GM18873 (cell line): ENCODE data around the gene AQP12B.

Experiments used
- ATAC-seq: cut with Tn5 transposase; IDR thresholded peaks from one replicate; pipeline ENCODE4 v1.9.1; 2021; ENCODE audit warnings: mild to moderate bottlenecking, moderate library complexity, moderate number of reproducible peaks; ENCODE audit not compliant: unreplicated experiment, low FRiP score

Gene AQP12B

DNA sequence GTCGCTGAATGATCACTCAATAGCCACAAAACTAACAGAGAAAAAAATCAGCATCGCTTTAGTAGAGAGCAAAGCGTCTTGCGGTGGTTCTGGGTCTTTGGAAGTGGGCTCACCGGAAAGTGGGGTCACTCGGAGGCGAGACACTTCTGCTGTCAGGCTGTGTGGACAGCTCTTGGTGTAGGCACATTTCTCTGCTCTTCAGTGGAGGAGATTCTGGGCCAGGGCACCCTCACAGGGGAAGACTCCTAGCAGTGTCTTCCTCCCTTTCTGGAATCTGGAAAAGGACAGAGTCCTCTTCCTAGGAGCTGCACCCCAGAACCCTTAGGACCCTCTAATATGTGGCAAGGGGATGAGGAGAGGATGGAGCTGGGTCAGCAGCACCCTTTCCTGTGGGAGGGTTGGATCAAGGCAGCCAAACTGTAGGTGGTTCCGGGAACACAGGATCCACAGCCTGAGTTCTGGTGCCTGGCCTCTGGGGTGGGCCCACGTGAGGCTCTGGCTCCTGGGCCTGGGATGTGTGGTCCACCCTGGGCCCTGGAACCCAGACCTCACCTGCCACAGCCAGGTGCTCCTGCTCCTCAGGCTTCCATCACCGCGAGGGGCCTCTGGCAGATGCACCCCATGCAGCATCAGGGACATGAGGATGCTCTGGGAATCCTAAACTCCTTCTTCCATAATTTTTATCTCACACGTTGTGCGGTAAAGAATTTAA lies 32.3 kb downstream of the AQP12B start:
- no peak for ATAC-seq

DNA sequence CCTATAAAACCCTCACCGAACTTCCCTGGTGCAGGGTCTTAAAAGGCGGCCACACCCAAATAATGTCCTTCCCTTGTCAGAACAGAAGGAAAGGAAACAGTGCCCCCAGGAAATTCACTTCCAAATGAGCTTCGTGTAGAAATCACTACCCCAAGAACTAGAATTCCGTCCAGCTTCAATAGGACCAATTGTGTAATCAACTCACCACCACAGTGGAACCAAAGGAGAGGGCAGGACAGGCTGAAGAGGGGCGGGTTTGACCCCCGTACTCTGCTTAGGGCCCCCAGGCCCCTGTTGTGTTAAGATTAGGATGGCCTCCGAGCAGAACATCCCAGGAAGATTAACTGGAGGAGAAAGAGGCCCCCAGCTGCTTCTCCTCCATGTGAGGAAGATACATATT lies 33.4 kb downstream of the AQP12B start:
- ATAC-seq, result no peak

DNA sequence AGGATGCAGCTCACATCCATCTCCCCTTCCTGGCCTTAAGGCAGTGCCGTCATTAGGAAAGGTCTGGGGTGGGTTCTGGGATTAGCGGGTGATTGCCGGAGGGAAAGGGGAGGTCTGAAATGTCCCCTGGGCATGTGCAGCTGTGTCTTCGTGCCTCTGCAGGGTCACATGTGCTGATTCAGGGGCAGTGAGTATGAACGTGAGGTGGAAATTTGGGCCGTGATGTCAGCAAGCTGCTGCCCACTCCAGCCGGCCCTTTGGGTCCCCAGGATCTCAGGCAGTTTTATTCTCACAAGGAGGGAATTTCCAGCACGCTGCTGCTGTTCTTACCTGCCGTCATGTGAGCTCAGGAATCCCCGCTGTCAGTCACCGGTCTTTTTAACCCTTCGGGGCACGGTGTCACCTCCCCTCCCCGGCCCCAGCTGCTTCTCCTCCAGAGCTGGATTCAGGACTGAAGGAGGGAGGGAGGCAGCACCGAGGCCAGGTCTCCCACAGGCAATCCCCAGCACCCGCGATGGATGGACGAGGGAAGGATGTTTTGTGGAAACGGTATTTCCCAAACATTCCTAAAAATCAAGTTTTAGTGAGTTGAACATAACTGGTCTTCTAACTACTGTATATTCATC lies 33.9 kb downstream of the AQP12B start:
- no peak for ATAC-seq

DNA sequence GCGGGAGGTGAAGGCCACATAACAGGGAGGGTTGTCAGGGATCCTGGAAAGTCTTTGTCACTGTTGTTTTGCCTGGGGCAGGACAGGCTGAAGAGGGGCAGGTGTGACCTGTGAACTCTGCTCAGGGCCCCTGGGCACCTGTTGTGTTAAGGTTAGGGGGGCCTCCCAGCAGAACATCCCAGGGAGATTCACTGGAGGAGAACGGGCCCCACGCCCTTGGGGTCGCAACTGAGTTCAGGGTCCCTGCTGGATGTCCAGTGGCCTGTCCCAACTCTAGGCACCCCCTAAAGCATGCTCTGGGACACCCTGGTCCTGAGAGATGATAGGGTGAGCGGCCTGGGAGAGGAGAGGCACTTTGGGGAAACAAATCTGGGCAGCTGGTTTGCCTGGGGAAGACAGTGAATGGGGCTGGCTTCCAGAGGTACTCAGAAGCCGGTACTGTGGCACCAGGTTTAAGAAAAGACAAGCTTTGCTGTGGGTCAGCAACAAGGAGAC lies 34.5 kb downstream of the AQP12B start:
- no peak for ATAC-seq

DNA sequence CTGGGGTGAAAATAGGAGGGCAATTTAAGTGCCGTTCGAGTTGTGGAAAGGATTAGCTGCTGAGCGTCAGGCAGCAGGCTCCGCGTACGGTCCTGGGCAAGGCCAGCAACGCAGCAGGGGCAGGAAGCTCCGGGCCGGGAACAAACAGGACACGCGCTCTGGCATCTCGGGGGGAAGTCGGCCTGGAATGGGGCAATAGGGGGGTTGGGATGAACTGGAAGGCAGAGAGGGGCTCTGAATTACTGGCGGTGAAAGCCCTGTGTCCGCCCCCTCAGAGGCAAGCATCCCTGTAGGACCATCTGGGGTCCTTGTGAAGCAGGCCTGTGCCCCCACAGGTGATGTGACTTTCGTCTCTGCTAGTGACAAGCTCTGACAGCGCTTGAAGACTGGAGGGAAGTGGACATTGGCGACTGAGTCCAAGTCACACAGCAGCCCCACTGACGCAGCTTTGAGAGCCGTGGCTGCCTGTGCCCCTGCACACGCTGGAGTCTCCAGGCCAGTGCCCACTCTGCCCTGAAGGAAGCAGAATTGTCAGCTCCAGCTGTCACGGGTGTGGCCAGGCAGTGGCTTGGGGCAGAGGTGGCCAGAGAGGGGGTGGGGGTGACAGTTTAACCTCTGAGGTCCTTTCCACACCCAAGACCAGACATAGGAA lies 35.1 kb downstream of the AQP12B start:
- no peak for ATAC-seq

DNA sequence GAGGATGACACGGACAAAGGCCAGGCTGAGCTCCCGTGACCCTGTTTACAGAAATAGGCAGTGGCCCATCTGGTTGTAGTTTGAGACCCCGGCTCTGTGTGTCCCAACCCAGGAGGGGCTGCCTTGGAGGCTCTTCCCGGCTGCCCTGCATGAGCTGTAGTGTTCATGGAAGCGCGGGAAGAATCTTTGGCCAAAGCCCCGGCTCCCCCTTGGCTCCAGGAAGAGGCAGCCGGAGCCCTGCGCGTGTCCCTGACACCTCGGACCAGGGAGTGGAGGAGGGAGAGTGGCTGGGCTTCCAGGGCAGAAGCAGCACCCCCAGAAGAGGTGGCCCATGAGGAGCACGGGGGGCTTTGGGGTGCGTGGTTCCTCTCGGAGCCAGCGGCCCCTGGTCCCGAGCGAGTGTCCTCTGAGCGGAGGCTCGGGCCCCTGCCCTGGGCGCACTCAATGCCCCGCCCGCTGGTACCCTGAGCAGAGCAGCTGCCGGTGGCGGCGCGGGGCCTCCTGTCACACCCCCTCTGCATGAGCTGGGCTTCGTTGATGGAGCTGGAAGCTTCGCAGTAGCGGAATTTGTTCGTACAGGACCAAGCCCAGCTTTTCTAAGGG lies 35.7 kb downstream of the AQP12B start:
- no peak for ATAC-seq

DNA sequence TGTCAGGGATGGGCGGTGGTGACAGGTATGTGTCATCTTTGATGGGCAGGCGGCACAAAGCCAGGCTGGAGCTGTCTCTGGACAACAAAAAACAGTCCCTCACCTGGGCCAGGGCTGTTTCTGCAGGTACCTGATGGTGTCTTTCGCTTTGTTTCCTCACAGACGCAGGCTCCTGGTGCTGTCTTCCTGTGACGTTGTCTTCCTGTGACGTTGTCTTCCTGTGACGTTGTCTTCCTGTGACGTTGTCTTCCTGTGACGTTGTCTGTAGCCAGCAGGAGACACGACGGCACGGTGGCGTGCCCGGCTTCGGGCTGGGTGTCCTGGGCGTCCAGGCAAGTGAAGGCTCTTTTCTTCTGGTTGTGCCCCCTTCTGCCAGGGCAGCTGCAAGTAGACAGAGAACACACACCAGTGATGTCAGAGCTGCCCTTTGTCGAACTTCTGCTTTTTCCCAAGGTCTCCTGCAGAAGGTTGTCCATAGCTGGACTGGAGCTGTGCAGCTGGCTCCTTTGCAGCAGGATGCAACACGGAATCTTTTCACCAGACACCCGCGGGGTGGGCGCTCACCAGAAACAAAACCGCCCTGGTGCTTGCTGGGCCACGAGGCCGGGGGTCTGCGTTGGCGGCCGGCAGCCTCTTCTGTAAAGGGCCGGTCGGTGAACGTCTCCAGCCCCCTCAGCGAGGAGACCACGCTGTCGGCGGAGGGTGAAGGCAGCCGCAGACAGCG lies 36.3 kb downstream of the AQP12B start:
- no peak for ATAC-seq

DNA sequence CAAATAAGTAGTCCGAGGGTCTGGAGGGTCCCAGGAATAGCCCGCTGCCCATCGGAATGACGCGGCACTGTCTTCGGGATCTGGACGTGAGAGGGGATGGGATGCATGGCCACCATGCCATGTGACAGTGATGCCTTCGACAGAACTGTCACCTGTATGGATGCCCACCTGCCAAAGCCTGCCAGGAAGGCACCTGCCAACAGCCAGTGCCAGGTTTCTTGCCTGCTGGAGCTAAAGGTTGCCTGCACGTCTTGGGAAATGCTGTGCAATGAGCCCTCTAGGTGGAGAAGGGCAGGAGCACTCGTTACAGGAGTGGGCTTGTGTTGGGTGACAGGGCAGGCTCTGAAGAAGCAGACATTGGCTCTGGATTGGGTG lies 36.9 kb downstream of the AQP12B start:
- ATAC-seq, result no peak

DNA sequence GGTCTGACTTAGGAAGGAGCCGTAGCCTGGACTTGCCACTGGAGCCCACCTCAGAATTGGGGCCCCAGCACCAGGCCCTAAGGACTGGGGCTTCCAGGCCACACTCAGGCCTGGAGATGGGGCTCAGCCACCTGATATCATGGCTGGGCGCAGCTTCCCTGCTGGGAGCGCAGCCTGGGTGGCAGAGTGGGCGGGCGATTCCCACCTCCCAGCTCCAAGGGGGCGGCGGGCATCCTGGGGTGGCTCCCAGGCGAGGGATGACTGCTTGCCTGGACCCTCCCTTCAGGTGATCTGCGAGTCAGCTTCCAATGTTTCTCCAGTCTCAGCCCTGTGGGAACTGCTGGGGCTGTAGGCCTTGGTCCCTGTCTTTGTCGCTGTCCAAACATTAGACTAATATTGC lies 37.3 kb downstream of the AQP12B start:
- ATAC-seq, result no peak

DNA sequence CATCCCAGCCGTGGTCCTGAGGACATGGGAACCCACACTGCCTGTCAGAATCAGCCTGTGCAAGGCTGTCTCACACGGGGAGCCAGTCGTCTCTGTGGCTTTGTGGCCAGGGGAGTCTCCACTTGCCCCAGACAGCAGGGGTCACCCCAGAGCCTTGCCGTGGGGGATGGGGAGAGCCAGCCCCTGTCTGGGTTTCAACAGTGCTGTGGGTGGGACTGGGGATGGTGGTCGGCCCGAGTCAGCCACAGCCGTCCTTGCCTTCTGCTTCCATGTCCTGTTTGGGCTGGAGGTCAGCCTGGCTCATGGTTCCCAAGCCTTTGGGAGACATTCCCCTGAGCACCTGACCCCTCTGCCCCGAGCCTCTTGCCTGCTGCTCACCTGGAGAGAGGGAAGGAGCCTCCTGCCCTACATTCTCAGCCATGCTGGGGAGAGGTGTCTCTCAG lies 37.8 kb downstream of the AQP12B start:
- ATAC-seq, result no peak

DNA sequence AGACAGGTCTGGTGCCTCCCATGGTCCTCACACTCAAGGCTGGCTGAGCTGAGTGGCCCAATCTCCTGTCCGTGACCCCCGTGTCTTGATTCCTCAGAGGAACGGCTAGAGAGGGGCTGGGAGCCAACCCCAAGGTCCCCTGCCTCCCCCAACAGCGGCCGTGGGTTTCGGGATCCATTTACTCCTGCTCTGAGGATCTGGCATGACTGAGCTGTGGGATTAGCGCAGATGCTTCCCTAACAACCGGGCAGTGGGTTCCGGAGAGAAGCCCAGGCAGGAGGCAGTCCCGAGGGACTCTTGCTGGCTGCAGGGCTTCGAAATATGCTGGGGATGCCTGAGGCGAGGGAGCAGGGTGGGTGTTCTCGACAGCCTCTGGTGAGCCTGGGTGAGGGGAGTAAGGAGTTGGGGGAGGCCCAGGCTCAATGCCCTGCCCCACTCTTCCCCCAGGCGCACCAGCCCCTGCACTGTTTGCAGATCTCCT lies 38.5 kb downstream of the AQP12B start:
- no peak for ATAC-seq

DNA sequence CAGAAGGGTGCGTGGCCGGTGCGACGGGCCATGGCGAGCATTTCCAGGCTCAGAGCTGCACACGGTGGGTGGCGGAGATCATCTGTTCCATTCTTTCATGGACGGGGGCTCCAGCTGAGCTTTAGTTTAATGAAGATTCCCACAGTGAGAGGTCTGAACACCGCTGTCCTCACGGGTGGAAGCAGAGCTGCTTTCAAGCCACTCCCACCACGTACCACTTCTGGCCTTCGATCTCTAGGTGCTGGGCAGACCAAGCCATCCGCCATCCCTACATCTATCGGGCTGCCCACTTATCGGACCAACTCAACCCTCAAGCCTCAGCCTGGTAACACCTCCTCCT lies 38.9 kb downstream of the AQP12B start:
- ATAC-seq, result no peak

DNA sequence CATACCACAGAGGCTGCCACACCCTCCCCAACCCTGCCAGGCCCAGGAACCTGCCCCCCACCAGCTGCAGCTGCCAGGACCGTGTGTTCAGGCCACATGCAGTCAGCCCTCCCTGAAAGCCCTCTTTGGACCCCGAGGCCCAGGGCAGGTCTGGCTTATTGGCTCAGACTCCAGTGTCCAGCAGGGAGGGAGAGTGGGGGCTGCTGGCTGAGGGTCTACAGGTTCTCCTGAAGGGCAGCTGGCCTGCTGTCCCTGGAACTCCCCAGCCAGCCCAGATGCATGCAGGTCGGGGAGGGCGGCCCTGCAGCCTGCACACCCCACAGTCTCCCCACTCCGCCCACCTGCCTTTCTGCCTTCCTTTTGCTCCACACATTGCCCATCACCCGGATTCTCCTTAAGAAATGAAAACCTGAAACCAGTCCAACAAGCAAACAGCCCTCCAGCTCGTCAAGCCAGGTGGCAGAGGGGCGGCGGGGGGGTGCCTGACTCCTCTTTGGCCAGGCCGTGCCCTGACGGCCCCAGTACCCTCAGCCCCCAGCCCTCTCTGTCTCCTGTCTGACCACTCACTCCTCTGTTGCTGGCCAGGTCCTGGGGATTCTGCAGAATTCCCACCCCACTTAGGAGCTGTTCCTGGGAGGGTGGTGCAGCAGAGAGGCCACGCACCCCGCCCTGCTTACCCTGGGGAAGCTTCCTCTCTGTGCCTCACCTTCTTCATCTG lies 39.4 kb downstream of the AQP12B start:
- ATAC-seq, result no peak

DNA sequence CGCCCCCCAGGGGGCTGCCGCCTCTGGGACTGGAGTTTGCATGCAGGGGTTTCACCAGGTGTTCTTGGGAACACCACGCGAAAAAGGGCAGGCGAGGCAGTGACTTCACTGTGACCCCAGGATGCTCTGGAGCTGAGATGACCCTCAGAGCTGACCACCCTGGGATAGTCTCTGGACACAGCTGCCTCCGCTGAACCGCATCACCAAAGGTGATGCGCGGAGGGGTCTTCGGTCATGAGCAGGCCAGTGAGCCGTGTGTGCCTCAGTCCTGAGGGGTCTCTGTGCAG lies 39.9 kb downstream of the AQP12B start:
- ATAC-seq, result no peak

DNA sequence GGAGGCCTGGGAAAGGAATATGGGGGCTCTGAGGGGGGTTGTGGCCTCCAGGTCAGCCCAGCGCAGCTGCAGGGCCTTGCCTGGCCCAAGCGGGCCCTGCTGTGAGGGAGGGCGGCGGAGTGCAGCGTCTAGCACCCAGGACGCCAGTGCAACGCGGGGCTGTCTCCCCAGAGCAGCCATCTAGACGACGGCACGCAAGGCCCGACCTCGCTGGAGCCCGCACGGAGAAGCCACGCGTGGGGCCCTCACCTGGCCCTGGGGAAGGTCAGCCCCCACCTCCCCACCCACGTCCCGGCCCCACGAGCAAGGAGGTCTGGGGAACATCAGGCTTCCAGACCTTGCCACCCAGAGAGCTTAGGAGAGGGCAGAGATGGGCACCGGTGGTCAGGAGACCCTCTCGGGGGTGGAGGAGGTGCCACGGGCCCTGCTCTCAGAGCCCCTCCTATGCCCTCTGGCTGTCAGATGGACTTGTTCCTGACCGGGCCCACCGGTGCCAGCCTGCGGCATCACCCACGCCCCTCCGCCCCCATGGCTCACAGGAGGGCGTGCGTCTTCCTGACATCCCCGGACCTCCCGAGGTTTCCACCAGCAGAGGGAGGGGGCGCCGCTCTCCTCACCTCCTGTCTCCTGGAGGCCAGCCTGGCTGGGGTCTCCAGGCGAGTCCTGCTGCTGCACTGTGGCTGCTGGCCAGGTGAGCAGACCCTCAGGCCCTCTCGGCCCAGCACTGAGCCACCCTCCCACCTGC lies 40.5 kb downstream of the AQP12B start:
- no peak for ATAC-seq

DNA sequence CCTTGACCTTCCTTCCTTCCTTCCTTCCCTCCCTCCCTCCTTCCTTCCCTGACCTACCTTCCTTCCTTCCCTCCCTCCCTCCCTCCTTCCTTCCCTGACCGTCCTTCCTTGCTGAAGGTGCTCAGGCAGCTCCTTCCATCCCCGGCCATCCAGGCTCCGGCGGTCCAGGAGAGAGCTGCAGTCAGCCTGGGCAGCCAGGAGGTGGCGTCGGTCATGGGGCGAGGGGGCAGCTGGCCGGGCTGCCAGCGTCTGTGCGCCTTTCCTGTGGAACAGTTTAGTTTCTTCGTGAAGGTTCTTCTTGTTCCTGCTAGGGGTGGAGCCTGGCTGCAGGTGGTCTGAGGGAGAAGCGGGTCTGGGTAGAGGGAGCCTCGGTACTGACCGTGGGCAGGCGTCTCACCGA lies 41.7 kb downstream of the AQP12B start:
- ATAC-seq, result no peak

DNA sequence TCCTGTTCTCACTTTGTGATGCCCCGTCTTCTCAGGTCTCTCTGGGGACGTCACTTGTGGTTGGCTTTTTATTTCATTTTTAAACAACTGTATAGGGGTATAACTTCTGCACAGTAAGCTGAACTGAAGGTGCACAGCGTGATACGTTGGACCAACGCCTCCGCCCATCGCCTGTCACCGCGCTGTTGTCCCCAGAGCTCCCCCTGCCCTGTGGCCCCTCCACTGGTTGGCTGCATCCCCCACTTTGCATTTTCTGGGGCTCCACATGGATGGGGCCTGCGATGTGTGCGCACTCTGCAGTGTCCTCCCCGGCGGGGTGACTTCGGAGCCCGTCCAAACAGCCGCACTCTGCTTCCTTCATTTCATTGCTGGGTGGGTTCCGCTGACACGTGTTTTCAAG lies 43.1 kb downstream of the AQP12B start:
- ATAC-seq, result no peak

DNA sequence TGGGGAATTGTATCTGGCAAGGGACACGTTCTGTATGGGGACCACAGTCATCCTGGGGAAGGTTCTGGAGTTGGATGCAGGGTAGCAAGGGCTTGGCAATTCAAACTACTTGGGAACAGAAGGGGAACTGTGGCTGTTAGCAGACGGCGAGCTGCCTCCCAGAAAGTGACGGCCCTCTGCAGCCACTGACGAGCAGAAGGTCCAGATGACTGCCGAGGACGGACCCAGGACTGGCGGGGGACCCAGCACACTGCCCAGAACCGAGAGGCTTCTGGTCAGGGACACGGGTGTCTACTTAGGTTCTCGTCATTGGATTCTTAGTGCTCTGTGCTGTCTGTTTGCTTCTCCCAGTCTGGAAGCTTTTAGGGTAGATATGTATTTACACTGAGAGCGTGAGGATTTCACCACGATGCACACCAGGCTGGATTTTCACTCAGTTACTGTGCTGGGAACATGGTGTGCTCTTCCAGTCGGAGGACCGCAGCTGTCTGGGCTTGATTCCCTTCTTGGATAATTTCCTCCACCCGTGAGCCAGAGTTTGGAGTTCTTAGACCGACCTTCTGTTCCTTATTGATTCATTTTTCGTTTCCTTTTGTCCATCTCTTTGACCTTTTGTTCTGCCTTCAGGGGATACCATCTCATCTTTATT lies 44.0 kb downstream of the AQP12B start:
- no peak for ATAC-seq

DNA sequence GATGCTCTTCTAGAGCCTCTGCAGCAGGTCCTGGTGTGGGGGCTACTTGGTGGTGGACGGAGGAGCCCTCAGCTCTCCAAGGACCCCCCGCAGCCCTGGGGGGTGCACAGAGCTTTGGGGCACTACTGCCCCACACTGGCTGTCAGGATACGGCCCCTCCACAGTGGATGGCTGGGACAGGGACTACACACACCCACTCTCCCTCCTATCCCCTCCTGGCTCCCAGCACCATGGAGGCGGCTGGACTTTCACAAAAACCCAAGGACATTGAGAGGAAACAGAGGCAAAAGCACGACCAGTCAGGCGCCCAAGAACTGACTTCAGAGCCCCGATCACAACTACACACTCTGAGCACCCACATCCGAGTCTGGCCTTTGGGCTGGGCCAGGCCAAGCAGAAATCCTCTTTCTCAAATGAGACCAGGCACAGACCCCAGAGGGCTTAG lies 44.8 kb downstream of the AQP12B start:
- no peak for ATAC-seq
